ENCODE data around the gene BCL2.

The BCL2 gene

DNA sequence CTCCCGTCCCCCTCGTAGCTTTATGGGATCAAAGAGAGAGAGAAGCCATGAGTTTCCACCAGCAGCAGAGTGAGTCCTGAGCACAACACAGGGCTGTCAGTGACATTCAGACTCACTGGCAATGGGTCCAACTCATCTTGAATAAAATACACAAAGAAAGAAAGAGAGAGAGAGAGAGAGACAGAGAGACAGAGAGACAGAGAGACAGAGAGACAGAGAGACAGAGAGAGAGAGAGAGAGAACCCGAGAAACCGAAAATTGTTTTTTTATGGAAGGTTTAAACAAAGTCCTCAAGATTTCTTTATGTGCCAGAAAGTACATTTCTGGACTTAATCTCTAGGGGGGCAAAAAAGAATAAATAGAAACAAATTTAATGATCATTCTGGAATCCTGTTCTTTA, 11.5 kb upstream of the BCL2 start:
- Histone ChIP-seq H3K4me2 (no peak overlapping the region), H3K4me1 (ENCODE audit: low read depth, poor library complexity, severe bottlenecking) (no peaks in the 10 kb centered on the region), H3K79me2 (ENCODE audit: insufficient read depth, low read depth) (no peaks in the 10 kb centered on the region), H3K4me3 (IDR thresholded peaks at IDR 0.05; ENCODE audit: insufficient read depth, low read depth, low read length) (no peak overlapping the region), H2AFZ (ENCODE audit: low read depth) (no peak overlapping the region), H3K27me3 (ENCODE audit: insufficient read depth, low read depth) (no peaks in the 10 kb centered on the region), H4K20me1 (ENCODE audit: insufficient read depth) (no peaks in the 10 kb centered on the region), H3K27ac (no peak overlapping the region), H3K9ac (no peak overlapping the region), H3K36me3 (ENCODE audit: insufficient read depth) (no peaks in the 10 kb centered on the region)
- TF ChIP-seq, protein P1, sequence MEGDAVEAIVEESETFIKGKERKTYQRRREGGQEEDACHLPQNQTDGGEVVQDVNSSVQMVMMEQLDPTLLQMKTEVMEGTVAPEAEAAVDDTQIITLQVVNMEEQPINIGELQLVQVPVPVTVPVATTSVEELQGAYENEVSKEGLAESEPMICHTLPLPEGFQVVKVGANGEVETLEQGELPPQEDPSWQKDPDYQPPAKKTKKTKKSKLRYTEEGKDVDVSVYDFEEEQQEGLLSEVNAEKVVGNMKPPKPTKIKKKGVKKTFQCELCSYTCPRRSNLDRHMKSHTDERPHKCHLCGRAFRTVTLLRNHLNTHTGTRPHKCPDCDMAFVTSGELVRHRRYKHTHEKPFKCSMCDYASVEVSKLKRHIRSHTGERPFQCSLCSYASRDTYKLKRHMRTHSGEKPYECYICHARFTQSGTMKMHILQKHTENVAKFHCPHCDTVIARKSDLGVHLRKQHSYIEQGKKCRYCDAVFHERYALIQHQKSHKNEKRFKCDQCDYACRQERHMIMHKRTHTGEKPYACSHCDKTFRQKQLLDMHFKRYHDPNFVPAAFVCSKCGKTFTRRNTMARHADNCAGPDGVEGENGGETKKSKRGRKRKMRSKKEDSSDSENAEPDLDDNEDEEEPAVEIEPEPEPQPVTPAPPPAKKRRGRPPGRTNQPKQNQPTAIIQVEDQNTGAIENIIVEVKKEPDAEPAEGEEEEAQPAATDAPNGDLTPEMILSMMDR (conservative IDR thresholded peaks at IDR 0.05; ENCODE audit: low read depth, low read length): no peak

GRCh38 chr18:63329431-63330145, 10.0 kb upstream of the BCL2 start:
- H3K36me3 ChIP-seq (ENCODE audit: insufficient read depth): no peaks in the 10 kb centered on the region
- H3K4me3 ChIP-seq (IDR thresholded peaks at IDR 0.05; ENCODE audit: insufficient read depth, low read depth, low read length): no peak overlapping the region
- H3K27me3 ChIP-seq (ENCODE audit: insufficient read depth, low read depth): no peaks in the 10 kb centered on the region
- H3K4me1 ChIP-seq (ENCODE audit: low read depth, poor library complexity, severe bottlenecking): no peaks in the 10 kb centered on the region
- no peak overlapping the region for H3K4me2 ChIP-seq
- no peak overlapping the region for H3K27ac ChIP-seq
- no peak overlapping the region for H2AFZ ChIP-seq (ENCODE audit: low read depth)
- no peak overlapping the region for H3K9ac ChIP-seq
- TF ChIP-seq, protein P1 (conservative IDR thresholded peaks at IDR 0.05; ENCODE audit: low read depth, low read length): no peak
- H4K20me1 ChIP-seq (ENCODE audit: insufficient read depth): no peaks in the 10 kb centered on the region
- no peaks in the 10 kb centered on the region for H3K79me2 ChIP-seq (ENCODE audit: insufficient read depth, low read depth)

GRCh38 chr18:63326011-63326410, 6.4 kb upstream of the BCL2 start:
- no peaks in the 10 kb centered on the region for H3K36me3 ChIP-seq (ENCODE audit: insufficient read depth)
- H3K79me2 ChIP-seq (ENCODE audit: insufficient read depth, low read depth): no peaks in the 10 kb centered on the region
- TF ChIP-seq, protein P1 (conservative IDR thresholded peaks at IDR 0.05; ENCODE audit: low read depth, low read length): no peak
- H3K4me1 ChIP-seq (ENCODE audit: low read depth, poor library complexity, severe bottlenecking): peaks cover 17% of the 10 kb centered on the region
- H3K4me2 ChIP-seq: no peak overlapping the region
- no peak overlapping the region for H3K4me3 ChIP-seq (IDR thresholded peaks at IDR 0.05; ENCODE audit: insufficient read depth, low read depth, low read length)
- H2AFZ ChIP-seq (ENCODE audit: low read depth): no peak overlapping the region
- no peaks in the 10 kb centered on the region for H3K27me3 ChIP-seq (ENCODE audit: insufficient read depth, low read depth)
- no peak overlapping the region for H3K27ac ChIP-seq
- no peak overlapping the region for H3K9ac ChIP-seq
- no peaks in the 10 kb centered on the region for H4K20me1 ChIP-seq (ENCODE audit: insufficient read depth)

DNA sequence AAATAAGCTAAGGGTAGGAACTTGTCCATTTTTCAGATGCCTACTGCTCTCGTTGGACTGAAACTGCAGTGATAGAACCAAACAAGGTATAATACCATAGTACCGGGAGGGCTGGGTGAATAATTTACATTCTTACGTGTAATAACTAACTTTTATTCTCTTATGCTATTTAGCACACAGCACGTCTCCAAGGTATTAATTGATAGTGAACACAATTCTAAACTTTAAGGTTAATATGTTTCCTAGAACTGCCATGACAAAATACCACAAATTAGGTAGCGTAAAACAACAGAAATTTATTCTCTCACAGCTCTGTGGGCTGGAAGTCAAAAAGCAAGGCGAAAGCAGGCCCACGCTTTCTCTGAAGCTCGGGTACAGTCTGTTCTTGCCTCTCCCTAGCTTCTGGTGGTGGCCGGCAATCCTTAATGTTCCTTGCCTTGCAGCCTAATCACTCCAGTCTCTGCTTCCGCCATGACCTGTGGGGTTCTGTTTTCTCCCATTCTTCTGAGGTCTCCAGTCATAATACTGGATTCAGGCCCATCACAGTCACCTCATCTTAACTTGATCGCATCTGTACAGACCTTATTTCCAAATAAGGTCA, 5.6 kb upstream of the BCL2 start:
- no peaks in the 10 kb centered on the region for H3K36me3 ChIP-seq (ENCODE audit: insufficient read depth)
- peaks cover 17% of the 10 kb centered on the region for H3K4me1 ChIP-seq (ENCODE audit: low read depth, poor library complexity, severe bottlenecking)
- H3K27ac ChIP-seq: no peak overlapping the region
- no peak overlapping the region for H2AFZ ChIP-seq (ENCODE audit: low read depth)
- H3K4me3 ChIP-seq (IDR thresholded peaks at IDR 0.05; ENCODE audit: insufficient read depth, low read depth, low read length): no peak overlapping the region
- no peaks in the 10 kb centered on the region for H3K79me2 ChIP-seq (ENCODE audit: insufficient read depth, low read depth)
- H3K27me3 ChIP-seq (ENCODE audit: insufficient read depth, low read depth): no peaks in the 10 kb centered on the region
- H4K20me1 ChIP-seq (ENCODE audit: insufficient read depth): no peaks in the 10 kb centered on the region
- no peak overlapping the region for H3K4me2 ChIP-seq
- TF ChIP-seq, protein P1 (conservative IDR thresholded peaks at IDR 0.05; ENCODE audit: low read depth, low read length): no peak
- H3K9ac ChIP-seq: no peak overlapping the region

Data from KMS-11 (cell line).